WTC11 (cell line): Measurements from ENCODE around the gene VSIG4. TPM values are rescaled to one million over a fixed set of nuclear protein-coding genes. Genes with fewer than 3 reads are reported as not detected.

Source experiments
- ATAC-seq: fragments of 200-7000 bp; cut with Tn5 transposase; 2 replicates; pipeline ENCODE4 v1.10.0; 2021; ENCODE audit warnings: mild to moderate bottlenecking, moderate library complexity
- CTCF ChIA-PET: fragments of 300-600 bp; sonication (Branson Sonifier 250); formaldehyde crosslinking; loops from one replicate; lab custom pipeline; 2021; ENCODE audit warnings: antibody characterized with exemption; lab: Charles Lee
- POLR2A ChIA-PET: fragments of 350-600 bp; sonication (Branson Sonifier 250); formaldehyde crosslinking; loops from one replicate; lab custom pipeline; 2021; ENCODE audit warnings: antibody characterized with exemption; lab: Charles Lee
- DNase-seq: peaks from one replicate; pipeline ENCODE4 v3.0.0; 2021; ENCODE audit warnings: low spot score
- H3K27ac Mint-ChIP-seq: 2 replicates; pipeline ENCODE4 v1.8.0; 2021; ENCODE audit warnings: mixed read lengths
- H3K27me3 Mint-ChIP-seq: 2 replicates; pipeline ENCODE4 v1.8.0; 2021; ENCODE audit warnings: low read depth, mild to moderate bottlenecking, moderate library complexity, mixed read lengths
- H3K36me3 Mint-ChIP-seq: 2 replicates; pipeline ENCODE4 v1.8.0; 2021; ENCODE audit warnings: mixed read lengths
- H3K4me1 Mint-ChIP-seq: 2 replicates; pipeline ENCODE4 v1.8.0; 2022; ENCODE audit warnings: mixed read lengths
- H3K4me3 Mint-ChIP-seq: 2 replicates; pipeline ENCODE4 v1.8.0; 2021; ENCODE audit warnings: mild to moderate bottlenecking, moderate library complexity, mixed read lengths
- H3K9me3 Mint-ChIP-seq: 2 replicates; pipeline ENCODE4 v1.8.0; 2021; ENCODE audit warnings: mixed read lengths
- CREM ChIP-seq: sonication (generic); formaldehyde crosslinking; IDR thresholded peaks from 2 replicates; pipeline ENCODE4 v1.8.1; 2022; ENCODE audit warnings: mild to moderate bottlenecking, missing genetic modification reagents, moderate library complexity
- FOXK1 ChIP-seq: sonication (generic); formaldehyde crosslinking; IDR thresholded peaks from 2 replicates; pipeline ENCODE4 v1.8.0; 2022; ENCODE audit warnings: mild to moderate bottlenecking, moderate library complexity, missing genetic modification reagents
- FOXP1 ChIP-seq: sonication (generic); formaldehyde crosslinking; IDR thresholded peaks from 2 replicates; pipeline ENCODE4 v1.8.0; 2022; ENCODE audit warnings: missing genetic modification reagents, mild to moderate bottlenecking, moderate library complexity, borderline replicate concordance
- PRRX2 ChIP-seq: fragments of 250-450 bp; sonication (Bioruptor Pico); IDR thresholded peaks from 2 replicates; pipeline ENCODE4 v1.8.0; 2021; ENCODE audit warnings: mild to moderate bottlenecking
- RELA ChIP-seq: sonication (generic); formaldehyde crosslinking; IDR thresholded peaks from 2 replicates; pipeline ENCODE4 v1.8.1; 2022; ENCODE audit warnings: missing genetic modification reagents, mild to moderate bottlenecking, borderline replicate concordance
- RORB ChIP-seq: fragments of 250-450 bp; sonication (Bioruptor Pico); IDR thresholded peaks from 2 replicates; pipeline ENCODE4 v1.9.0; 2021; ENCODE audit warnings: mild to moderate bottlenecking
- SMAD3 ChIP-seq: sonication (generic); formaldehyde crosslinking; IDR thresholded peaks from 2 replicates; pipeline ENCODE4 v1.8.0; 2022; ENCODE audit warnings: missing genetic modification reagents, mild to moderate bottlenecking, borderline replicate concordance
- TCF7 ChIP-seq: sonication (generic); formaldehyde crosslinking; IDR thresholded peaks from 2 replicates; pipeline ENCODE4 v1.8.0; 2022; ENCODE audit warnings: mild to moderate bottlenecking, low read depth, missing genetic modification reagents, moderate library complexity
- TEAD1 ChIP-seq: sonication (generic); formaldehyde crosslinking; IDR thresholded peaks from 2 replicates; pipeline ENCODE4 v1.8.0; 2022; ENCODE audit warnings: mild to moderate bottlenecking, missing genetic modification reagents
- ZNF121 ChIP-seq: sonication (generic); formaldehyde crosslinking; IDR thresholded peaks from 2 replicates; pipeline ENCODE4 v1.8.0; 2023; ENCODE audit warnings: missing genetic modification reagents
- ZNF232 ChIP-seq: sonication (generic); formaldehyde crosslinking; IDR thresholded peaks from 2 replicates; pipeline ENCODE4 v1.8.0; 2022; ENCODE audit warnings: mild to moderate bottlenecking, missing genetic modification reagents
- total RNA-seq: library from RNA; stranded (reverse); gene quantifications from 3 replicates; pipeline ENCODE4 v1.2.3, GENCODE V29; 2021
- TF ChIP-seq, protein P1 (sequence below): sonication (generic); formaldehyde crosslinking; IDR thresholded peaks from 2 replicates; pipeline ENCODE4 v1.8.0; 2023; ENCODE audit warnings: missing genetic modification reagents, mild to moderate bottlenecking, borderline replicate concordance
- TF ChIP-seq, protein P2 (sequence below): sonication (generic); formaldehyde crosslinking; IDR thresholded peaks from 2 replicates; pipeline ENCODE4 v1.8.0; 2022; ENCODE audit warnings: mild to moderate bottlenecking, missing genetic modification reagents
- TF ChIP-seq, protein P3 (sequence below): sonication (generic); formaldehyde crosslinking; IDR thresholded peaks from 2 replicates; pipeline ENCODE4 v1.8.0; 2022; ENCODE audit warnings: mild to moderate bottlenecking, missing genetic modification reagents
- TF ChIP-seq, protein P4 (sequence below): fragments of 250-450 bp; sonication (Bioruptor Pico); IDR thresholded peaks from 2 replicates; pipeline ENCODE4 v1.9.0; 2021; ENCODE audit warnings: mild to moderate bottlenecking
- TF ChIP-seq, protein P5 (sequence below): sonication (generic); formaldehyde crosslinking; IDR thresholded peaks from 2 replicates; pipeline ENCODE4 v1.8.0; 2022; ENCODE audit warnings: mild to moderate bottlenecking, missing genetic modification reagents
- TF ChIP-seq, protein P6 (sequence below): sonication (generic); formaldehyde crosslinking; IDR thresholded peaks from 2 replicates; pipeline ENCODE4 v1.8.0; 2023; ENCODE audit warnings: mild to moderate bottlenecking, missing genetic modification reagents
- TF ChIP-seq, protein P7 (sequence below): sonication (generic); formaldehyde crosslinking; IDR thresholded peaks from 2 replicates; pipeline ENCODE4 v1.8.1; 2022; ENCODE audit warnings: low read depth, missing genetic modification reagents, borderline replicate concordance
- TF ChIP-seq, protein P8 (sequence below): sonication (generic); formaldehyde crosslinking; conservative IDR thresholded peaks from 2 replicates; pipeline ENCODE4 v1.8.1; 2022; ENCODE audit warnings: mild to moderate bottlenecking, missing genetic modification reagents

The VSIG4 gene
- total RNA-seq, 1 experiment from 2014 or later, result 0.24 TPM

DNA sequence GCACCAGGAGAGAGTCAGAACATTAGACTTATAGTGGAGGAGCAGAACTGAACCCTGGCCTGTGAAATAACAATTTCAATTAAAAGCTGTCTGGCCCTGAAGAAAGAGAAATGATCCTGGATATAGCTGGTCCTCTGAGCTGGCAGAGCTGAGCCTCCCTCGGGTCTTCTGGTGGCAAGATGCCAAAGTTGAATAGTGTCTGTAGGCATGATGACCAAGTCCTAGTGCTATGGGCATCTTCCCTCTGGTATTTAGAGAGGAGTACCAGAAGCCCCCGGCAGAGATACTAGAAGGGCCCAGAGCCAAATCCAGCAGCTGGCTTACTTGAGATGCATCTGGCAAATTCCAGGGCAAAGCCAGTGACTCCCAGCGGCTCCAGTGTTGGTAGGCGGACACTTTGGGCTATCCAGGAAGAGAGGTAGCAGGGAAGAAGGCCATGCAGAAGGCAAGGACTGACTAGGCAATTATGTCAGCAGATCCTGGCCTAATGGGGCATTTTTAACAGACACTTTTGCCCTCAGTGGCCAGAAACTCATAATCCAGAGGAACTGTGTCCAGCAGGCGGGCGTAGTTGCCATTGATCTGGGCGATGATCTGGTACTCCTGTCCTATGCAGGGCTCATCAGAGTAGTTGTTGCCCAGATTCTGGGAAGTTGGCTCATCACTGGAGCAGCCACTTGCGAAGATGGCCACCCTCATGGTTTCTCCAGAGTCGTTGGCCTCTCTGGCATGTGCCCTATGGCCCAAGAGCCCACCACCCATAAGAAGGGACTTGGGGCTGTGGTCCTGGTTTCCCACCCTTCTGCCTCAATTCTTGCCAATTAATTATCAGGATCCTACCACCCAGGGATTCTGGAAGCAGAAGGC, 17.9 kb downstream of the VSIG4 start:
- H3K4me1 Mint-ChIP-seq, result peaks cover 5% of the 10 kb centered on the region
- CTCF ChIA-PET, result interaction anchor here (2.0 kb wide), 1 partner anchor 14 kb away, joined by 4 read pairs; no protein-coding TSS in a partner anchor

DNA sequence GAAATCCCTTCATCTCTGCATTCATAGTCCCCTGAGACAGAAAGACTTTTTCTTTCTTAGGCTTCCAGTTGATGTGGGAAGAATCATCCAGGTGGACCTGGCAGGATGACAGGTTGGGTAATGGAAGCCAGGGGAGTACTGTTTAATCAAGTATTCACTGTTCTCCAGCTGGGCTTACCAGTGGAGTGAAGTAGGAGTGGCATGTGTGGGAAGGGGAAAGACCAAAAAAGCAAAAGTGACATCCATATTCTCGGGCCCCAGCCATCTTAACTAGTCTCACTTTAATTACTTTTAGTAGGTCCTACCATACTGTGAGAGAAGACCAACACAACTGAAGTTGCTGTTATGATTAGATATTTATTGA, 18.5 kb downstream of the VSIG4 start:
- DNase-seq (no peak), ATAC-seq (no peak)
- Mint-ChIP-seq H3K36me3 (no peaks in the 10 kb centered on the region), H3K27ac (no peak overlapping the region), H3K4me3 (no peak overlapping the region), H3K9me3 (no peaks in the 10 kb centered on the region), H3K4me1 (peaks cover 5% of the 10 kb centered on the region), H3K27me3 (no peaks in the 10 kb centered on the region)
- CTCF ChIA-PET, result interaction anchor here (2.0 kb wide), 1 partner anchor 14 kb away, joined by 4 read pairs; no protein-coding TSS in a partner anchor
- POLR2A ChIA-PET, result no interaction called here
- no peak for TF ChIP-seq SMAD3 (CRISPR knock-in tag)
- TF ChIP-seq, protein P1, sequence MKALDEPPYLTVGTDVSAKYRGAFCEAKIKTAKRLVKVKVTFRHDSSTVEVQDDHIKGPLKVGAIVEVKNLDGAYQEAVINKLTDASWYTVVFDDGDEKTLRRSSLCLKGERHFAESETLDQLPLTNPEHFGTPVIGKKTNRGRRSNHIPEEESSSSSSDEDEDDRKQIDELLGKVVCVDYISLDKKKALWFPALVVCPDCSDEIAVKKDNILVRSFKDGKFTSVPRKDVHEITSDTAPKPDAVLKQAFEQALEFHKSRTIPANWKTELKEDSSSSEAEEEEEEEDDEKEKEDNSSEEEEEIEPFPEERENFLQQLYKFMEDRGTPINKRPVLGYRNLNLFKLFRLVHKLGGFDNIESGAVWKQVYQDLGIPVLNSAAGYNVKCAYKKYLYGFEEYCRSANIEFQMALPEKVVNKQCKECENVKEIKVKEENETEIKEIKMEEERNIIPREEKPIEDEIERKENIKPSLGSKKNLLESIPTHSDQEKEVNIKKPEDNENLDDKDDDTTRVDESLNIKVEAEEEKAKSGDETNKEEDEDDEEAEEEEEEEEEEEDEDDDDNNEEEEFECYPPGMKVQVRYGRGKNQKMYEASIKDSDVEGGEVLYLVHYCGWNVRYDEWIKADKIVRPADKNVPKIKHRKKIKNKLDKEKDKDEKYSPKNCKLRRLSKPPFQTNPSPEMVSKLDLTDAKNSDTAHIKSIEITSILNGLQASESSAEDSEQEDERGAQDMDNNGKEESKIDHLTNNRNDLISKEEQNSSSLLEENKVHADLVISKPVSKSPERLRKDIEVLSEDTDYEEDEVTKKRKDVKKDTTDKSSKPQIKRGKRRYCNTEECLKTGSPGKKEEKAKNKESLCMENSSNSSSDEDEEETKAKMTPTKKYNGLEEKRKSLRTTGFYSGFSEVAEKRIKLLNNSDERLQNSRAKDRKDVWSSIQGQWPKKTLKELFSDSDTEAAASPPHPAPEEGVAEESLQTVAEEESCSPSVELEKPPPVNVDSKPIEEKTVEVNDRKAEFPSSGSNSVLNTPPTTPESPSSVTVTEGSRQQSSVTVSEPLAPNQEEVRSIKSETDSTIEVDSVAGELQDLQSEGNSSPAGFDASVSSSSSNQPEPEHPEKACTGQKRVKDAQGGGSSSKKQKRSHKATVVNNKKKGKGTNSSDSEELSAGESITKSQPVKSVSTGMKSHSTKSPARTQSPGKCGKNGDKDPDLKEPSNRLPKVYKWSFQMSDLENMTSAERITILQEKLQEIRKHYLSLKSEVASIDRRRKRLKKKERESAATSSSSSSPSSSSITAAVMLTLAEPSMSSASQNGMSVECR, result no peak
- TF ChIP-seq RORB (CRISPR knock-in tag), result no peak
- TF ChIP-seq, protein P2, sequence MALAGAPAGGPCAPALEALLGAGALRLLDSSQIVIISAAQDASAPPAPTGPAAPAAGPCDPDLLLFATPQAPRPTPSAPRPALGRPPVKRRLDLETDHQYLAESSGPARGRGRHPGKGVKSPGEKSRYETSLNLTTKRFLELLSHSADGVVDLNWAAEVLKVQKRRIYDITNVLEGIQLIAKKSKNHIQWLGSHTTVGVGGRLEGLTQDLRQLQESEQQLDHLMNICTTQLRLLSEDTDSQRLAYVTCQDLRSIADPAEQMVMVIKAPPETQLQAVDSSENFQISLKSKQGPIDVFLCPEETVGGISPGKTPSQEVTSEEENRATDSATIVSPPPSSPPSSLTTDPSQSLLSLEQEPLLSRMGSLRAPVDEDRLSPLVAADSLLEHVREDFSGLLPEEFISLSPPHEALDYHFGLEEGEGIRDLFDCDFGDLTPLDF (CRISPR knock-in tag), result no peak
- no peak for TF ChIP-seq CREM (CRISPR knock-in tag)
- TF ChIP-seq, protein P3, sequence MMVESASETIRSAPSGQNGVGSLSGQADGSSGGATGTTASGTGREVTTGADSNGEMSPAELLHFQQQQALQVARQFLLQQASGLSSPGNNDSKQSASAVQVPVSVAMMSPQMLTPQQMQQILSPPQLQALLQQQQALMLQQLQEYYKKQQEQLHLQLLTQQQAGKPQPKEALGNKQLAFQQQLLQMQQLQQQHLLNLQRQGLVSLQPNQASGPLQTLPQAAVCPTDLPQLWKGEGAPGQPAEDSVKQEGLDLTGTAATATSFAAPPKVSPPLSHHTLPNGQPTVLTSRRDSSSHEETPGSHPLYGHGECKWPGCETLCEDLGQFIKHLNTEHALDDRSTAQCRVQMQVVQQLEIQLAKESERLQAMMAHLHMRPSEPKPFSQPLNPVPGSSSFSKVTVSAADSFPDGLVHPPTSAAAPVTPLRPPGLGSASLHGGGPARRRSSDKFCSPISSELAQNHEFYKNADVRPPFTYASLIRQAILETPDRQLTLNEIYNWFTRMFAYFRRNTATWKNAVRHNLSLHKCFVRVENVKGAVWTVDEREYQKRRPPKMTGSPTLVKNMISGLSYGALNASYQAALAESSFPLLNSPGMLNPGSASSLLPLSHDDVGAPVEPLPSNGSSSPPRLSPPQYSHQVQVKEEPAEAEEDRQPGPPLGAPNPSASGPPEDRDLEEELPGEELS (CRISPR knock-in tag), result no peak
- no peak for TF ChIP-seq PRRX2 (CRISPR knock-in tag)
- TF ChIP-seq, protein P4, sequence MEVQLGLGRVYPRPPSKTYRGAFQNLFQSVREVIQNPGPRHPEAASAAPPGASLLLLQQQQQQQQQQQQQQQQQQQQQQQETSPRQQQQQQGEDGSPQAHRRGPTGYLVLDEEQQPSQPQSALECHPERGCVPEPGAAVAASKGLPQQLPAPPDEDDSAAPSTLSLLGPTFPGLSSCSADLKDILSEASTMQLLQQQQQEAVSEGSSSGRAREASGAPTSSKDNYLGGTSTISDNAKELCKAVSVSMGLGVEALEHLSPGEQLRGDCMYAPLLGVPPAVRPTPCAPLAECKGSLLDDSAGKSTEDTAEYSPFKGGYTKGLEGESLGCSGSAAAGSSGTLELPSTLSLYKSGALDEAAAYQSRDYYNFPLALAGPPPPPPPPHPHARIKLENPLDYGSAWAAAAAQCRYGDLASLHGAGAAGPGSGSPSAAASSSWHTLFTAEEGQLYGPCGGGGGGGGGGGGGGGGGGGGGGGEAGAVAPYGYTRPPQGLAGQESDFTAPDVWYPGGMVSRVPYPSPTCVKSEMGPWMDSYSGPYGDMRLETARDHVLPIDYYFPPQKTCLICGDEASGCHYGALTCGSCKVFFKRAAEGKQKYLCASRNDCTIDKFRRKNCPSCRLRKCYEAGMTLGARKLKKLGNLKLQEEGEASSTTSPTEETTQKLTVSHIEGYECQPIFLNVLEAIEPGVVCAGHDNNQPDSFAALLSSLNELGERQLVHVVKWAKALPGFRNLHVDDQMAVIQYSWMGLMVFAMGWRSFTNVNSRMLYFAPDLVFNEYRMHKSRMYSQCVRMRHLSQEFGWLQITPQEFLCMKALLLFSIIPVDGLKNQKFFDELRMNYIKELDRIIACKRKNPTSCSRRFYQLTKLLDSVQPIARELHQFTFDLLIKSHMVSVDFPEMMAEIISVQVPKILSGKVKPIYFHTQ (CRISPR knock-in tag), result no peak
- no peak for TF ChIP-seq RELA (CRISPR knock-in tag)
- TF ChIP-seq, protein P5, sequence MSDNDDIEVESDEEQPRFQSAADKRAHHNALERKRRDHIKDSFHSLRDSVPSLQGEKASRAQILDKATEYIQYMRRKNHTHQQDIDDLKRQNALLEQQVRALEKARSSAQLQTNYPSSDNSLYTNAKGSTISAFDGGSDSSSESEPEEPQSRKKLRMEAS (CRISPR knock-in tag), result no peak
- no peak for TF ChIP-seq TEAD1 (CRISPR knock-in tag)
- TF ChIP-seq, protein P6, sequence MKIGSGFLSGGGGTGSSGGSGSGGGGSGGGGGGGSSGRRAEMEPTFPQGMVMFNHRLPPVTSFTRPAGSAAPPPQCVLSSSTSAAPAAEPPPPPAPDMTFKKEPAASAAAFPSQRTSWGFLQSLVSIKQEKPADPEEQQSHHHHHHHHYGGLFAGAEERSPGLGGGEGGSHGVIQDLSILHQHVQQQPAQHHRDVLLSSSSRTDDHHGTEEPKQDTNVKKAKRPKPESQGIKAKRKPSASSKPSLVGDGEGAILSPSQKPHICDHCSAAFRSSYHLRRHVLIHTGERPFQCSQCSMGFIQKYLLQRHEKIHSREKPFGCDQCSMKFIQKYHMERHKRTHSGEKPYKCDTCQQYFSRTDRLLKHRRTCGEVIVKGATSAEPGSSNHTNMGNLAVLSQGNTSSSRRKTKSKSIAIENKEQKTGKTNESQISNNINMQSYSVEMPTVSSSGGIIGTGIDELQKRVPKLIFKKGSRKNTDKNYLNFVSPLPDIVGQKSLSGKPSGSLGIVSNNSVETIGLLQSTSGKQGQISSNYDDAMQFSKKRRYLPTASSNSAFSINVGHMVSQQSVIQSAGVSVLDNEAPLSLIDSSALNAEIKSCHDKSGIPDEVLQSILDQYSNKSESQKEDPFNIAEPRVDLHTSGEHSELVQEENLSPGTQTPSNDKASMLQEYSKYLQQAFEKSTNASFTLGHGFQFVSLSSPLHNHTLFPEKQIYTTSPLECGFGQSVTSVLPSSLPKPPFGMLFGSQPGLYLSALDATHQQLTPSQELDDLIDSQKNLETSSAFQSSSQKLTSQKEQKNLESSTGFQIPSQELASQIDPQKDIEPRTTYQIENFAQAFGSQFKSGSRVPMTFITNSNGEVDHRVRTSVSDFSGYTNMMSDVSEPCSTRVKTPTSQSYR (CRISPR knock-in tag), result no peak
- no peak for TF ChIP-seq FOXP1
- TF ChIP-seq FOXK1, result no peak
- TF ChIP-seq, protein P7, sequence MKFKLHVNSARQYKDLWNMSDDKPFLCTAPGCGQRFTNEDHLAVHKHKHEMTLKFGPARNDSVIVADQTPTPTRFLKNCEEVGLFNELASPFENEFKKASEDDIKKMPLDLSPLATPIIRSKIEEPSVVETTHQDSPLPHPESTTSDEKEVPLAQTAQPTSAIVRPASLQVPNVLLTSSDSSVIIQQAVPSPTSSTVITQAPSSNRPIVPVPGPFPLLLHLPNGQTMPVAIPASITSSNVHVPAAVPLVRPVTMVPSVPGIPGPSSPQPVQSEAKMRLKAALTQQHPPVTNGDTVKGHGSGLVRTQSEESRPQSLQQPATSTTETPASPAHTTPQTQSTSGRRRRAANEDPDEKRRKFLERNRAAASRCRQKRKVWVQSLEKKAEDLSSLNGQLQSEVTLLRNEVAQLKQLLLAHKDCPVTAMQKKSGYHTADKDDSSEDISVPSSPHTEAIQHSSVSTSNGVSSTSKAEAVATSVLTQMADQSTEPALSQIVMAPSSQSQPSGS (CRISPR knock-in tag), result no peak
- TF ChIP-seq ZNF232 (CRISPR knock-in tag), result no peak

More for the DNA sequence above, 17.9 kb downstream of the VSIG4 start:
- Mint-ChIP-seq H3K9me3 (no peaks in the 10 kb centered on the region), H3K36me3 (no peaks in the 10 kb centered on the region), H3K27me3 (no peaks in the 10 kb centered on the region), H3K4me3 (no peak overlapping the region), H3K27ac (no peak overlapping the region)
- POLR2A ChIA-PET, result no interaction called here
- DNase-seq (no peak), ATAC-seq (no peak)
- TF ChIP-seq TCF7 (CRISPR knock-in tag) (no peak), ZNF121 (no peak)
- TF ChIP-seq, protein P8, sequence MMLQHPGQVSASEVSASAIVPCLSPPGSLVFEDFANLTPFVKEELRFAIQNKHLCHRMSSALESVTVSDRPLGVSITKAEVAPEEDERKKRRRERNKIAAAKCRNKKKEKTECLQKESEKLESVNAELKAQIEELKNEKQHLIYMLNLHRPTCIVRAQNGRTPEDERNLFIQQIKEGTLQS (CRISPR knock-in tag), result no peak
